T-helper 1 cell treated with Interleukin-12 subunit alpha and Interleukin-12 subunit beta and Interleukin-4 antibody, amounts not matched to agents 30 μg/mL and 1 μg/mL, for 36 hours (primary cell): ENCODE data around the gene LGR4.

Experiments used
- H3K27ac Mint-ChIP-seq: one replicate; pipeline ENCODE4 v1.8.0; 2021; ENCODE audit warnings: mild to moderate bottlenecking, mixed read lengths
- H3K27me3 Mint-ChIP-seq: one replicate; pipeline ENCODE4 v1.8.0; 2021; ENCODE audit warnings: low read depth, mixed read lengths
- H3K36me3 Mint-ChIP-seq: one replicate; pipeline ENCODE4 v1.8.0; 2021; ENCODE audit warnings: low read depth, mixed read lengths
- H3K4me1 Mint-ChIP-seq: one replicate; pipeline ENCODE4 v1.8.0; 2021; ENCODE audit warnings: low read depth, mixed read lengths
- H3K4me3 Mint-ChIP-seq: one replicate; pipeline ENCODE4 v1.8.0; 2021; ENCODE audit warnings: mild to moderate bottlenecking, moderate library complexity, mixed read lengths
- H3K9me3 Mint-ChIP-seq: one replicate; pipeline ENCODE4 v1.8.0; 2021; ENCODE audit warnings: mixed read lengths

The LGR4 gene

GRCh38 chr11:27398400-27398770 lies 74.2 kb downstream of the LGR4 start:
- Mint-ChIP-seq H3K36me3 (no peaks in the 10 kb centered on the region), H3K27ac (no peak overlapping the region), H3K27me3 (no peaks in the 10 kb centered on the region)

DNA sequence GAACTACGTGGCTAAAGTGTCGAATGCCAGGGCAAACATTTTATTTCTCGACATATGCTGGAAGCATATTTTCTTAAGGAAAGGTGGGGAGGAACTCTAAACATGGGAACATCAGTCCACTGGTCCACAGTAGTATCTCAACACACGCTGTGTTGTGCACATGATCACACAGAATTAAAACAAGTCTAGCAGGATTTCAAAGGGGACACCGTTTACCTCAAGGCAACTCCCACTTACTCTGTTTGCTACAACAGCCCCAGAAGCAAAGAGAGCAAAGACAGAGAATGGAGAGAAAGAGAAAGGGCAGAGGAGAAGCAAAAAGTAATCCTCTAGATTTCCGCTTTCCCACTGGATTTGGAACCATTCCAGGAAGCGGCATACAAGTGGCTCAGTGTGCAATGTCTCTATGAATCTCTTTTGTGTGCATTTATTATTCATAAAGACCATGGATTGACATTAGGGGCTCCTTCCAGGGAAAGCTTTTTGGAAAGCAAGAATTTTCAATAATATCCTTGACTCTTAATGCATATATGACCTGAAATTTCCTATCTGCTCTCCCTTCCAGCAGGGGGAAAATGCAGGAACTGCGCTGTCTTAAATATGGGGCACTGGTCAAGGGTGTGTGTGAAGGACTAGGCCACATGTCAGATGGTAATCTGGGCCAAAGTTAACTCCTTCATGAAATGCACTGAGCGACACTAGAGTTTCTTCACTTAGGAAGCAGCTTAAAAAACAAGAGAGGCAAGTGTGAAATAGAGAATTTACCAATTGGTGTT lies 74.8 kb downstream of the LGR4 start:
- Mint-ChIP-seq H3K4me3 (no peak overlapping the region), H3K36me3 (no peaks in the 10 kb centered on the region), H3K27ac (no peak overlapping the region), H3K4me1 (no peaks in the 10 kb centered on the region), H3K9me3 (no peaks in the 10 kb centered on the region), H3K27me3 (no peaks in the 10 kb centered on the region)

More at GRCh38 chr11:27398400-27398770, 74.2 kb downstream of the LGR4 start:
- Mint-ChIP-seq H3K4me1 (no peaks in the 10 kb centered on the region), H3K4me3 (no peak overlapping the region), H3K9me3 (no peaks in the 10 kb centered on the region)

DNA sequence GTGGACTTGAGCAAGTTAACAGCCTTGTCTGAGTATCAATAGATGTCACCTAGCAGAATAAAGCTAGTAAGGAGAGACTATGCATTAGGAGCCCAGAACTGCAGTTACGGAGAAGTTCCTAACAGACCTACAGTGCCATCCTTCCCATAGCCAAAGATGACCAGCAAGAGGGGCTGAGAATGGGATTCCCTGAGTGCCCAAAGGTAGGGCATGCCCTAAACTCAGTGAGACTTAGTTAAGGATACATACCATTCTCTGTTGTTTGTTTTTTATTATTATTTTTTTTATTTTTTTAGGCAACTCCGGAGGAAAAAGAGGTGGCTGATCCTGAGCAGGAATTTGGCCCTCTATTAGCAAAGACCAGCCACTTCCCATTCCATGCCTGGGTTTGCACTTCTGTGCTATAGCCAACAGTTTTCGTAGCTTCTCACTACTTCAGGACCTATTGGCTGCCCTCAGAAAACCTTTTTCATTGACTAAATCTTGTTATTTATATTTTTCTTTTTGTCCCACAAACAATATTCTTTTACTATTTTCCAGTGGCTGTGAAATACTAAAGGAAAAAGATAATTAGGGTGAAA lies 76.2 kb downstream of the LGR4 start:
- H3K4me1 Mint-ChIP-seq = no peaks in the 10 kb centered on the region
- H3K27me3 Mint-ChIP-seq = no peaks in the 10 kb centered on the region
- H3K36me3 Mint-ChIP-seq = no peaks in the 10 kb centered on the region
- H3K27ac Mint-ChIP-seq = no peak overlapping the region
- H3K9me3 Mint-ChIP-seq = no peaks in the 10 kb centered on the region
- no peak overlapping the region for H3K4me3 Mint-ChIP-seq

GRCh38 chr11:27395556-27396258 lies 76.9 kb downstream of the LGR4 start:
- no peaks in the 10 kb centered on the region for H3K4me1 Mint-ChIP-seq
- no peak overlapping the region for H3K27ac Mint-ChIP-seq
- no peaks in the 10 kb centered on the region for H3K27me3 Mint-ChIP-seq
- H3K4me3 Mint-ChIP-seq = no peak overlapping the region
- no peaks in the 10 kb centered on the region for H3K36me3 Mint-ChIP-seq
- no peaks in the 10 kb centered on the region for H3K9me3 Mint-ChIP-seq

GRCh38 chr11:27394781-27395228 lies 77.8 kb downstream of the LGR4 start:
- no peak overlapping the region for H3K27ac Mint-ChIP-seq
- no peaks in the 10 kb centered on the region for H3K9me3 Mint-ChIP-seq
- H3K4me3 Mint-ChIP-seq = no peak overlapping the region
- H3K36me3 Mint-ChIP-seq = no peaks in the 10 kb centered on the region
- no peaks in the 10 kb centered on the region for H3K4me1 Mint-ChIP-seq
- H3K27me3 Mint-ChIP-seq = no peaks in the 10 kb centered on the region

GRCh38 chr11:27392278-27393114 lies 80.1 kb downstream of the LGR4 start:
- Mint-ChIP-seq H3K4me3 (no peak overlapping the region), H3K36me3 (no peaks in the 10 kb centered on the region), H3K9me3 (no peaks in the 10 kb centered on the region), H3K27me3 (no peaks in the 10 kb centered on the region), H3K27ac (no peak overlapping the region), H3K4me1 (no peaks in the 10 kb centered on the region)

GRCh38 chr11:27391331-27392015 lies 81.1 kb downstream of the LGR4 start:
- no peaks in the 10 kb centered on the region for H3K9me3 Mint-ChIP-seq
- H3K4me1 Mint-ChIP-seq = no peaks in the 10 kb centered on the region
- no peak overlapping the region for H3K27ac Mint-ChIP-seq
- no peaks in the 10 kb centered on the region for H3K27me3 Mint-ChIP-seq
- H3K4me3 Mint-ChIP-seq = no peak overlapping the region
- H3K36me3 Mint-ChIP-seq = no peaks in the 10 kb centered on the region

- H3K4me1 Mint-ChIP-seq = no peaks in the 10 kb centered on the region
- no peaks in the 10 kb centered on the region for H3K36me3 Mint-ChIP-seq
- H3K9me3 Mint-ChIP-seq = no peaks in the 10 kb centered on the region
- no peak overlapping the region for H3K27ac Mint-ChIP-seq
- no peak overlapping the region for H3K4me3 Mint-ChIP-seq
- no peaks in the 10 kb centered on the region for H3K27me3 Mint-ChIP-seq
Measured at GRCh38 chr11:27390318-27391295, 82.0 kb downstream of the LGR4 start.

GRCh38 chr11:27388869-27389268 lies 83.7 kb downstream of the LGR4 start:
- Mint-ChIP-seq H3K4me1 (no peaks in the 10 kb centered on the region), H3K27me3 (no peaks in the 10 kb centered on the region), H3K4me3 (no peak overlapping the region), H3K9me3 (no peaks in the 10 kb centered on the region), H3K27ac (no peak overlapping the region), H3K36me3 (no peaks in the 10 kb centered on the region)

DNA sequence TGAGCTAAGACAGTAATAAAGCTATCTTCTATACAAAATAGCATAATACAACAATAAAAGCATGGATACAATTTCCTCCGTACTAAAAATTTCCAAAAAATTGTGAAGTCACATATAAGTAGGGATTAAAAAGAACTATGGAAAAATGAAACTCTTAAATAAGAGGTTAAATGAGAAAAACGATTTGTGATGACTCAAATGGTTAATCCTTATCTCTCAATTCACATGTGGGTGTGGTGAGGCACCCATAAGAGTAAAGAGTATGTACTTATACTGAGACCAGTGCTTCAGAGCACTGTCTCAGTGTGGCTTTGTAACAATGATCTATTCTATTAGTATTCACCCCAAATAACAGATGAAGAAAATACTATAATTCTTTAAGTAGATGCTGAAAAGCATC lies 84.6 kb downstream of the LGR4 start:
- Mint-ChIP-seq H3K27me3 (no peaks in the 10 kb centered on the region), H3K36me3 (no peaks in the 10 kb centered on the region), H3K27ac (no peak overlapping the region), H3K4me1 (no peaks in the 10 kb centered on the region), H3K9me3 (no peaks in the 10 kb centered on the region), H3K4me3 (no peak overlapping the region)

GRCh38 chr11:27387362-27387761 lies 85.2 kb downstream of the LGR4 start:
- Mint-ChIP-seq H3K4me1 (no peaks in the 10 kb centered on the region), H3K27me3 (no peaks in the 10 kb centered on the region), H3K9me3 (no peaks in the 10 kb centered on the region), H3K36me3 (no peaks in the 10 kb centered on the region), H3K4me3 (no peak overlapping the region), H3K27ac (no peak overlapping the region)

- no peaks in the 10 kb centered on the region for H3K9me3 Mint-ChIP-seq
- H3K4me3 Mint-ChIP-seq = no peak overlapping the region
- H3K27me3 Mint-ChIP-seq = no peaks in the 10 kb centered on the region
- no peaks in the 10 kb centered on the region for H3K4me1 Mint-ChIP-seq
- H3K36me3 Mint-ChIP-seq = no peaks in the 10 kb centered on the region
- H3K27ac Mint-ChIP-seq = no peak overlapping the region
Measured at GRCh38 chr11:27386181-27386845, 86.3 kb downstream of the LGR4 start.

GRCh38 chr11:27385245-27385644 lies 87.3 kb downstream of the LGR4 start:
- no peaks in the 10 kb centered on the region for H3K36me3 Mint-ChIP-seq
- H3K27ac Mint-ChIP-seq = no peak overlapping the region
- H3K27me3 Mint-ChIP-seq = no peaks in the 10 kb centered on the region
- H3K4me3 Mint-ChIP-seq = no peak overlapping the region
- H3K9me3 Mint-ChIP-seq = no peaks in the 10 kb centered on the region
- H3K4me1 Mint-ChIP-seq = no peaks in the 10 kb centered on the region
